ENCODE measurements around the gene FFAR1.

Gene FFAR1

DNA sequence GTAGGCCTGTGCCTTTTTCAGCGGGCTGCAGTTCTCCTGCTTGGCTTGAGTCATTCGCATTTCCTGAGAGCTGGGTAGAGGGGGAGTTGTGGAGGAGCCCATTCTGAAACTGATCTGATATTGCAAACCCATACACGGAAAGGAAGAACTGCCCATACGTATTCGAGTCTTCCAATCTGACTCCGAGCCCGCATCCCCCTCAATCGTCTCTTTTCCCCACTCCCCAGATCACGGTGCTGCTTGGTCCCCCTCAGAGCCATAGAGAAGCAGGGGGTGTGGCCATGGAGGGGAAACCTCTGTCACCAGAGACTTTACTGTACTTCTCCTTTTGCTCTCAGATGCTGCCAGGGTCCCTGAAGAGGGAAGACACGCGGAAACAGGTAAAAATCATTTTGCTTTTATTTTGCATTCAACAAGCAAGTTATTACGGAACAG lies 18.8 kb upstream of the FFAR1 start, which contains the start of gene CD22:
TSS of gene CD22 (plus strand) at position 337 of the 435 bp plus-strand sequence. CDS start 2,854 bp downstream, outside the sequence.
- Histone ChIP-seq H3K9ac (ENCODE audit: low read length) (no peak within 1 kb of the TSS), H3K4me1 (ENCODE audit: low read length) (no peaks in the 10 kb centered on the region), H4K20me1 (ENCODE audit: insufficient read depth, low read length) (no peaks in the 10 kb centered on the region), H3K27ac (ENCODE audit: low read length) (no peak within 1 kb of the TSS), H3F3A (ENCODE audit: insufficient read depth, low read length) (no peaks in the 10 kb centered on the region), H3K4me3 (ENCODE audit: low read length) (no peak within 1 kb of the TSS), H3K27me3 (replicated peaks; ENCODE audit: insufficient read depth, low read length) (peaks cover 85% of the 10 kb centered on the region), H3K79me2 (ENCODE audit: low read length) (no peaks in the 10 kb centered on the region), H3K36me3 (replicated peaks; ENCODE audit: insufficient read depth, low read length) (no peaks in the 10 kb centered on the region), H3K9me3 (replicated peaks; ENCODE audit: insufficient read depth, low read length) (no peaks in the 10 kb centered on the region), H3K9me2 (replicated peaks; ENCODE audit: insufficient read depth, low read length) (no peaks in the 10 kb centered on the region), H3K4me2 (ENCODE audit: low read depth, low read length) (no peak within 1 kb of the TSS), H2AFZ (ENCODE audit: low read length) (no peak within 1 kb of the TSS)
- TF ChIP-seq, protein P1, sequence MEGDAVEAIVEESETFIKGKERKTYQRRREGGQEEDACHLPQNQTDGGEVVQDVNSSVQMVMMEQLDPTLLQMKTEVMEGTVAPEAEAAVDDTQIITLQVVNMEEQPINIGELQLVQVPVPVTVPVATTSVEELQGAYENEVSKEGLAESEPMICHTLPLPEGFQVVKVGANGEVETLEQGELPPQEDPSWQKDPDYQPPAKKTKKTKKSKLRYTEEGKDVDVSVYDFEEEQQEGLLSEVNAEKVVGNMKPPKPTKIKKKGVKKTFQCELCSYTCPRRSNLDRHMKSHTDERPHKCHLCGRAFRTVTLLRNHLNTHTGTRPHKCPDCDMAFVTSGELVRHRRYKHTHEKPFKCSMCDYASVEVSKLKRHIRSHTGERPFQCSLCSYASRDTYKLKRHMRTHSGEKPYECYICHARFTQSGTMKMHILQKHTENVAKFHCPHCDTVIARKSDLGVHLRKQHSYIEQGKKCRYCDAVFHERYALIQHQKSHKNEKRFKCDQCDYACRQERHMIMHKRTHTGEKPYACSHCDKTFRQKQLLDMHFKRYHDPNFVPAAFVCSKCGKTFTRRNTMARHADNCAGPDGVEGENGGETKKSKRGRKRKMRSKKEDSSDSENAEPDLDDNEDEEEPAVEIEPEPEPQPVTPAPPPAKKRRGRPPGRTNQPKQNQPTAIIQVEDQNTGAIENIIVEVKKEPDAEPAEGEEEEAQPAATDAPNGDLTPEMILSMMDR (IDR thresholded peaks at IDR 0.05; ENCODE audit: low read length) = no peak
- TF ChIP-seq EZH2 (optimal IDR thresholded peaks at IDR 0.05; ENCODE audit: low read depth, low read length) = no peak
- TF ChIP-seq EZH2phosphoT487 (IDR thresholded peaks at IDR 0.05; ENCODE audit: low read length) = no peak
- DNase-seq = no peak

DNA sequence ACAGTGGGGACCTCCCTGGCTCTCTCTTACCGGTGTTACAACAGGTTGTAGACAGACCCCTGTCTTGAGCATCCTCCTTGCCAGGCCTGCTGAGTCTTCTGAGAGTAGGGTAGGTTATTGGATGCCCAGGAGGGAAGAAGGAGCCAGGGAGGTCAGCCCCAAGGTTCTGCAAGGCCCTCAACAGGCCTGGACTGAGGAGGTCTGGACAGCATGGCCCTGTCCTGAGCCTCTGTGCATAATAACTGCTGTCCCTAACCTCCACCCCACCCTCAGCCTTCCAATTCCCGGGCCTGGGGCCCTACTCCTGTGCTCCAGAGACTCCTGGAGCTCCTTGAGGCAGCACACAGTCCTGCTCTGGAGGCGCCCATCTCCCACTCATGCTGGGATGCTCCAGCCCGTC lies 18.4 kb upstream of the FFAR1 start:
- no peak for TF ChIP-seq EZH2phosphoT487 (IDR thresholded peaks at IDR 0.05; ENCODE audit: low read length)
- TF ChIP-seq EZH2 (optimal IDR thresholded peaks at IDR 0.05; ENCODE audit: low read depth, low read length) = no peak
- TF ChIP-seq, protein P1 (IDR thresholded peaks at IDR 0.05; ENCODE audit: low read length) = no peak
- Histone ChIP-seq H3K4me3 (ENCODE audit: low read length) (no peak overlapping the region), H3K27me3 (replicated peaks; ENCODE audit: insufficient read depth, low read length) (peaks cover 88% of the 10 kb centered on the region), H2AFZ (ENCODE audit: low read length) (no peak overlapping the region), H3K36me3 (replicated peaks; ENCODE audit: insufficient read depth, low read length) (no peaks in the 10 kb centered on the region), H3F3A (ENCODE audit: insufficient read depth, low read length) (no peaks in the 10 kb centered on the region), H3K27ac (ENCODE audit: low read length) (no peak overlapping the region), H3K9me2 (replicated peaks; ENCODE audit: insufficient read depth, low read length) (no peaks in the 10 kb centered on the region), H3K4me1 (ENCODE audit: low read length) (no peaks in the 10 kb centered on the region), H3K9me3 (replicated peaks; ENCODE audit: insufficient read depth, low read length) (no peaks in the 10 kb centered on the region), H4K20me1 (ENCODE audit: insufficient read depth, low read length) (no peaks in the 10 kb centered on the region), H3K4me2 (ENCODE audit: low read depth, low read length) (no peak overlapping the region), H3K9ac (ENCODE audit: low read length) (no peak overlapping the region), H3K79me2 (ENCODE audit: low read length) (no peaks in the 10 kb centered on the region)
- no peak for DNase-seq

DNA sequence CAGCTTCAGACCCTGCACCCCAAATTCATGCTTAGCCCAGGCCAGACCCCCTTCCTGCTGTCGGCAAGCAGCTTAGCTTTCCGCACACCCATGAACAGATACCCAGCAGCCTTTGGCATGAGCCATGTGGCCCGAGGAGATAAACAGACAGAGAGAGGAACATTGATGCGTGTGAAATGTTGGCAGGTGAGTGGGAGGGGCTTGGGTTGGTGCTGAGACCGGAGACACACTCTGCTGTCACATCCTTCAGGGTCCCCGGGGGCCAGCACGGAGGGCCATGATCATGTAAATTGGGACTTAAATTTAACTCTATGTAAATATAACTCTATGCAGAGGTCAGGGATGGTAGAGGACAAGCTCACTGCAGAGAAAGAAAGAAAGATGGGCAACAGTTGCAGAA lies 17.2 kb upstream of the FFAR1 start:
- peaks cover 86% of the 10 kb centered on the region for H3K27me3 ChIP-seq (replicated peaks; ENCODE audit: insufficient read depth, low read length)
- H3K9me3 ChIP-seq (replicated peaks; ENCODE audit: insufficient read depth, low read length) = no peaks in the 10 kb centered on the region
- no peak overlapping the region for H2AFZ ChIP-seq (ENCODE audit: low read length)
- H3F3A ChIP-seq (ENCODE audit: insufficient read depth, low read length) = no peaks in the 10 kb centered on the region
- no peak for DNase-seq
- H3K9me2 ChIP-seq (replicated peaks; ENCODE audit: insufficient read depth, low read length) = no peaks in the 10 kb centered on the region
- no peaks in the 10 kb centered on the region for H3K4me1 ChIP-seq (ENCODE audit: low read length)
- no peak overlapping the region for H3K4me3 ChIP-seq (ENCODE audit: low read length)
- H4K20me1 ChIP-seq (ENCODE audit: insufficient read depth, low read length) = no peaks in the 10 kb centered on the region
- no peak overlapping the region for H3K27ac ChIP-seq (ENCODE audit: low read length)
- no peaks in the 10 kb centered on the region for H3K36me3 ChIP-seq (replicated peaks; ENCODE audit: insufficient read depth, low read length)
- TF ChIP-seq, protein P1 (IDR thresholded peaks at IDR 0.05; ENCODE audit: low read length) = no peak
- TF ChIP-seq EZH2 (optimal IDR thresholded peaks at IDR 0.05; ENCODE audit: low read depth, low read length) (no peak), EZH2phosphoT487 (IDR thresholded peaks at IDR 0.05; ENCODE audit: low read length) (no peak)
- no peaks in the 10 kb centered on the region for H3K79me2 ChIP-seq (ENCODE audit: low read length)
- no peak overlapping the region for H3K4me2 ChIP-seq (ENCODE audit: low read depth, low read length)
- H3K9ac ChIP-seq (ENCODE audit: low read length) = no peak overlapping the region
